ENCODE measurements around the gene PLA2G7. TPM values are rescaled to one million over a fixed set of nuclear protein-coding genes. Genes with fewer than 3 reads are reported as not detected.

The PLA2G7 gene
- total RNA-seq (2014; rRNA removed; shearing (Covaris generic)) = 1.7 and 2.5 TPM in 2 replicates

GRCh38 chr6:46734867-46735719, at the start of gene PLA2G7:
Gene PLA2G7 (minus strand): TSS chr6:46735375. CDS start chr6:46722891, 12,484 bp downstream.

GRCh38 chr6:46746696-46747095, 11.5 kb upstream of the PLA2G7 start, which contains the start of gene ANKRD66:
Gene ANKRD66 (plus strand): TSS chr6:46746933. CDS start chr6:46751949, 5,016 bp downstream.

GRCh38 chr6:46687619-46688097, 47.5 kb downstream of the PLA2G7 start, which contains the start of gene TDRD6:
Gene TDRD6 (plus strand): TSS chr6:46687885. CDS start chr6:46688129, 244 bp downstream.

Other genes with a start within 250 kb of the PLA2G7 start
- 0.05 and 0.34 TPM in 2 replicates for gene RCAN2, start 243.9 kb downstream of the PLA2G7 start, total RNA-seq (2014; rRNA removed; shearing (Covaris generic))
- 0.11 and 0.19 TPM in 2 replicates for gene CYP39A1, start 82.6 kb downstream of the PLA2G7 start, total RNA-seq (2014; rRNA removed; shearing (Covaris generic))
- gene SLC25A27, start 82.4 kb downstream of the PLA2G7 start, total RNA-seq (2014; rRNA removed; shearing (Covaris generic)) = 10.6 and 15.2 TPM in 2 replicates
- under 0.01 and 0.03 TPM in 2 replicates for gene TDRD6, start 47.5 kb downstream of the PLA2G7 start, total RNA-seq (2014; rRNA removed; shearing (Covaris generic))
- gene ANKRD66, start 11.6 kb upstream of the PLA2G7 start, total RNA-seq (2014; rRNA removed; shearing (Covaris generic)) = not detected in 2 replicates
- not detected in 2 replicates for gene MEP1A, start 58.0 kb upstream of the PLA2G7 start, total RNA-seq (2014; rRNA removed; shearing (Covaris generic))
- 0.05 TPM in 1 of 2 replicates, not detected in the other for gene ADGRF5, start 186.6 kb upstream of the PLA2G7 start, total RNA-seq (2014; rRNA removed; shearing (Covaris generic))

All from A375 (cell line).